ENCODE results near the gene GNG8. TPM values are rescaled to one million over a fixed set of nuclear protein-coding genes. Genes with fewer than 3 reads are reported as not detected.

The GNG8 gene
- total RNA-seq, 1 donor from 2014 or later: not detected

- FAIRE-seq: no peak
- H4K20me1 ChIP-seq (ENCODE audit: insufficient read depth, low read length): no peaks in the 10 kb centered on the region
- H3K4me1 Mint-ChIP-seq (ENCODE audit: low read depth, unreplicated experiment): peaks cover 6% of the 10 kb centered on the region
These were observed 10.3 kb downstream of the GNG8 start for GRCh38 chr19:46625731-46626130.

GRCh38 chr19:46624958-46625661 is 10.9 kb downstream of the GNG8 start, which contains the start of gene PTGIR:
Gene PTGIR, minus strand, starts transcription at chr19:46625089. Its CDS starts 864 bp downstream, at chr19:46624225.
- Mint-ChIP-seq H3K36me3 (ENCODE audit: low read depth, unreplicated experiment) (no peaks in the 10 kb centered on the region), H3K4me3 (ENCODE audit: unreplicated experiment) (no peak within 1 kb of the TSS), H3K27ac (ENCODE audit: unreplicated experiment) (no peak within 1 kb of the TSS), H3K27me3 (ENCODE audit: low read depth, unreplicated experiment) (peaks cover 3% of the 10 kb centered on the region), H3K9me3 (ENCODE audit: unreplicated experiment) (no peaks in the 10 kb centered on the region), H3K4me1 (ENCODE audit: low read depth, unreplicated experiment) (peaks cover 8% of the 10 kb centered on the region)
- TF ChIP-seq EZH2 (IDR thresholded peaks at IDR 0.05; ENCODE audit: insufficient read depth, low read length): no peak
- H3K4me1 ChIP-seq (ENCODE audit: insufficient read depth, low read length): peaks cover 21% of the 10 kb centered on the region
- H3K27ac ChIP-seq (ENCODE audit: low read depth, low read length): no peak within 1 kb of the TSS
- peak; percentile 41 for FAIRE-seq
- peak within 1 kb of the TSS; percentile 73 for H2AFZ ChIP-seq (ENCODE audit: low read depth, low read length)
- H3K27me3 ChIP-seq (ENCODE audit: insufficient read depth, low read length): no peaks in the 10 kb centered on the region
- peak; percentile 47 for DNase-seq (ENCODE audit: low read depth)
- H3K9ac ChIP-seq (ENCODE audit: low read length): peak within 1 kb of the TSS; percentile 35
- no peaks in the 10 kb centered on the region for H3K36me3 ChIP-seq (ENCODE audit: insufficient read depth, low read length)
- no peaks in the 10 kb centered on the region for H3K9me3 ChIP-seq (ENCODE audit: insufficient read depth, low read depth, low read length)
- peak within 1 kb of the TSS; percentile 71 for H3K4me2 ChIP-seq (ENCODE audit: low read length)
- no peak within 1 kb of the TSS for H3K4me3 ChIP-seq (ENCODE audit: insufficient read depth, low read depth, low read length)
- H3K79me2 ChIP-seq (ENCODE audit: insufficient read depth, low read length): no peaks in the 10 kb centered on the region
- H4K20me1 ChIP-seq (ENCODE audit: insufficient read depth, low read length): no peaks in the 10 kb centered on the region

More at GRCh38 chr19:46625731-46626130, 10.3 kb downstream of the GNG8 start:
- H3K36me3 ChIP-seq (ENCODE audit: insufficient read depth, low read length): no peaks in the 10 kb centered on the region
- no peak for DNase-seq (ENCODE audit: low read depth)
- H3K27ac ChIP-seq (ENCODE audit: low read depth, low read length): no peak overlapping the region
- Mint-ChIP-seq H3K27ac (ENCODE audit: unreplicated experiment) (no peak overlapping the region), H3K36me3 (ENCODE audit: low read depth, unreplicated experiment) (no peaks in the 10 kb centered on the region), H3K4me3 (ENCODE audit: unreplicated experiment) (no peak overlapping the region), H3K27me3 (ENCODE audit: low read depth, unreplicated experiment) (peaks cover 2% of the 10 kb centered on the region), H3K9me3 (ENCODE audit: unreplicated experiment) (no peaks in the 10 kb centered on the region)
- peak overlapping the region; percentile 71 for H3K4me2 ChIP-seq (ENCODE audit: low read length)
- peaks cover 17% of the 10 kb centered on the region for H3K4me1 ChIP-seq (ENCODE audit: insufficient read depth, low read length)
- no peak overlapping the region for H3K9ac ChIP-seq (ENCODE audit: low read length)
- H3K27me3 ChIP-seq (ENCODE audit: insufficient read depth, low read length): no peaks in the 10 kb centered on the region
- no peak overlapping the region for H3K4me3 ChIP-seq (ENCODE audit: insufficient read depth, low read depth, low read length)
- H3K9me3 ChIP-seq (ENCODE audit: insufficient read depth, low read depth, low read length): no peaks in the 10 kb centered on the region
- TF ChIP-seq CTCF (IDR thresholded peaks at IDR 0.05; ENCODE audit: insufficient read depth, low read depth, low read length) (no peak), EZH2 (IDR thresholded peaks at IDR 0.05; ENCODE audit: insufficient read depth, low read length) (no peak)
- no peak overlapping the region for H2AFZ ChIP-seq (ENCODE audit: low read depth, low read length)
- H3K79me2 ChIP-seq (ENCODE audit: insufficient read depth, low read length): no peaks in the 10 kb centered on the region

- no peak overlapping the region for H3K27ac Mint-ChIP-seq (ENCODE audit: unreplicated experiment)
- TF ChIP-seq EZH2 (IDR thresholded peaks at IDR 0.05; ENCODE audit: insufficient read depth, low read length): no peak
- no peak for TF ChIP-seq CTCF (IDR thresholded peaks at IDR 0.05; ENCODE audit: insufficient read depth, low read depth, low read length)
These were observed 12.0 kb downstream of the GNG8 start for GRCh38 chr19:46623915-46624502.

More at GRCh38 chr19:46623915-46624502, 12.0 kb downstream of the GNG8 start:
- no peak for FAIRE-seq
- no peaks in the 10 kb centered on the region for H3K27me3 ChIP-seq (ENCODE audit: insufficient read depth, low read length)
- peaks cover 8% of the 10 kb centered on the region for H3K4me1 Mint-ChIP-seq (ENCODE audit: low read depth, unreplicated experiment)
- H3K79me2 ChIP-seq (ENCODE audit: insufficient read depth, low read length): no peaks in the 10 kb centered on the region
- peaks cover 27% of the 10 kb centered on the region for H3K4me1 ChIP-seq (ENCODE audit: insufficient read depth, low read length)
- no peaks in the 10 kb centered on the region for H4K20me1 ChIP-seq (ENCODE audit: insufficient read depth, low read length)
- H3K9ac ChIP-seq (ENCODE audit: low read length): no peak overlapping the region
- no peak overlapping the region for H3K4me3 Mint-ChIP-seq (ENCODE audit: unreplicated experiment)
- H3K4me3 ChIP-seq (ENCODE audit: insufficient read depth, low read depth, low read length): no peak overlapping the region
- H3K27ac ChIP-seq (ENCODE audit: low read depth, low read length): no peak overlapping the region
- peaks cover 3% of the 10 kb centered on the region for H3K27me3 Mint-ChIP-seq (ENCODE audit: low read depth, unreplicated experiment)
- no peaks in the 10 kb centered on the region for H3K9me3 Mint-ChIP-seq (ENCODE audit: unreplicated experiment)
- no peaks in the 10 kb centered on the region for H3K36me3 ChIP-seq (ENCODE audit: insufficient read depth, low read length)
- H3K9me3 ChIP-seq (ENCODE audit: insufficient read depth, low read depth, low read length): no peaks in the 10 kb centered on the region
- H2AFZ ChIP-seq (ENCODE audit: low read depth, low read length): no peak overlapping the region
- no peaks in the 10 kb centered on the region for H3K36me3 Mint-ChIP-seq (ENCODE audit: low read depth, unreplicated experiment)
- H3K4me2 ChIP-seq (ENCODE audit: low read length): peak overlapping the region; percentile 71
- no peak for DNase-seq (ENCODE audit: low read depth)
